GM21528 (cell line): ENCODE results near the gene VTI1A.
"Not testable (repeated sequence)": the region's sequence is repeated elsewhere in the genome, so short reads cannot be mapped to it uniquely, and the experiment has no call there.

Experiments
- ATAC-seq: cut with Tn5 transposase; IDR thresholded peaks from one replicate; pipeline ENCODE4 v1.9.1; 2021; ENCODE audit warnings: mild to moderate bottlenecking, moderate library complexity; ENCODE audit not compliant: unreplicated experiment, low FRiP score

The VTI1A gene

GRCh38 chr10:112538168-112538567 is 91.2 kb downstream of the VTI1A start:
- ATAC-seq = no peak

GRCh38 chr10:112539340-112539739 is 92.3 kb downstream of the VTI1A start:
- ATAC-seq = no peak

- not testable (repeated sequence) for ATAC-seq
Measured at GRCh38 chr10:112542823-112543222, 95.8 kb downstream of the VTI1A start.

- ATAC-seq = no peak
Measured at GRCh38 chr10:112546474-112546873, 99.5 kb downstream of the VTI1A start.

GRCh38 chr10:112548535-112549276 is 101.7 kb downstream of the VTI1A start:
- ATAC-seq = no peak

- no peak for ATAC-seq
Measured at GRCh38 chr10:112552593-112553110, 105.6 kb downstream of the VTI1A start.

GRCh38 chr10:112553315-112553714 is 106.3 kb downstream of the VTI1A start:
- ATAC-seq = no peak

- no peak for ATAC-seq
Measured at GRCh38 chr10:112554263-112554662, 107.2 kb downstream of the VTI1A start.

GRCh38 chr10:112557197-112557596 is 110.2 kb downstream of the VTI1A start:
- ATAC-seq = no peak

- no peak for ATAC-seq
Measured at GRCh38 chr10:112558476-112559142, 111.6 kb downstream of the VTI1A start.

GRCh38 chr10:112559349-112559748 is 112.3 kb downstream of the VTI1A start:
- ATAC-seq = no peak

- ATAC-seq = no peak
Measured at GRCh38 chr10:112562122-112562521, 115.1 kb downstream of the VTI1A start.

GRCh38 chr10:112562809-112563663 is 116.0 kb downstream of the VTI1A start:
- no peak for ATAC-seq

GRCh38 chr10:112564337-112564736 is 117.3 kb downstream of the VTI1A start:
- no peak for ATAC-seq

- ATAC-seq = no peak
Measured at GRCh38 chr10:112565434-112566053, 118.5 kb downstream of the VTI1A start.

GRCh38 chr10:112570585-112570984 is 123.6 kb downstream of the VTI1A start:
- ATAC-seq = no peak

GRCh38 chr10:112579578-112579977 is 132.6 kb downstream of the VTI1A start:
- no peak for ATAC-seq

- ATAC-seq = no peak
Measured at GRCh38 chr10:112580267-112580666, 133.3 kb downstream of the VTI1A start.

- no peak for ATAC-seq
Measured at GRCh38 chr10:112581921-112582320, 134.9 kb downstream of the VTI1A start.

GRCh38 chr10:112583236-112583939 is 136.4 kb downstream of the VTI1A start:
- no peak for ATAC-seq
